Right hindlimb (tissue), 1 donor: Measurements from ENCODE around the gene SLC4A8.

Experiments
- DNase-seq: peaks from one replicate; pipeline ENCODE4 v3.0.0-alpha.2; 2018

SLC4A8 gene

DNA sequence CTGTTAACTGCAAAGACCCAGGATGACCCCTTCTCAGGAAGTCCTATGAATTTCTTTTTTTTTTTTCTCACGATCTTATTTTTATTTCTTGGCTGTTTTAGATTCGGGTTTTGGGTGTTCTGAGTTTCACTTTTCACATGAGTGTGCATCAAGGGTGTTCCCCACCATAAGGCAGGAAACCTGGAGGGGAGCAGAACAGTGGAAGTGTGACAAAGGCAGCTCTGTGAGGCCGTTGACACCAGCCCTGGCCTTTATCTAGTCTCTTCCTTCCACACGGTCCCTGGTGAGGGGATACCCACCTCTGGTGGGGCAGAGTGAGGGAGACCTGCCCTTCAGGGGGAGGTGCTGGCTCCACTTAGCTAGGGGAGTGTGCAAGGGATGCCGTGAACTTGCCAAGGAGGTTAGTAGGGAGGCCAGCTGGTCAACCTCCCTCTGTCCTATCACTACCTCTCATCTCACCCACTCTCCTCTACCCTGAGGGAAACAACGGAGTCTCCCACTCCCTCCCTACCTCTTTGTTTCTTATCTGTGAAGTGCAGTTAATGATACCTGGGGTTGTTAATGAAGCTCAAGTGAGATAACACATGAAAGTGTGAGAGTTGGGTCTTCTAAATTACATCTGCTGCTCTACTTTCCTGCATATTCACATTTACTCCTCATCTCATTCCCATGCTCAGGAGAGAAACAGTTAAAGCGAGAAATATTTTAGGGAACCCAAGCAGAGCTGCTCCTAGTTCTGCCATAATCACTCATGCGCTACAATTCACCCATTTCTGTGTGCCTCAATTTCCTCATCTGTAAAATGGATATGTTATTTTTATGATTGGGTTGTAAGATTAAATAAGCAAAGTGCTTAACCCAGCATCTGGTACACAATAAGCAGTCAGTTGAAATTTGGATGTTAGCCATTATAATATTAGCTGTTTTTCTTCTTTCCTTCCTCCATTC is 29.1 kb upstream of the SLC4A8 start:
- no peak for DNase-seq

DNA sequence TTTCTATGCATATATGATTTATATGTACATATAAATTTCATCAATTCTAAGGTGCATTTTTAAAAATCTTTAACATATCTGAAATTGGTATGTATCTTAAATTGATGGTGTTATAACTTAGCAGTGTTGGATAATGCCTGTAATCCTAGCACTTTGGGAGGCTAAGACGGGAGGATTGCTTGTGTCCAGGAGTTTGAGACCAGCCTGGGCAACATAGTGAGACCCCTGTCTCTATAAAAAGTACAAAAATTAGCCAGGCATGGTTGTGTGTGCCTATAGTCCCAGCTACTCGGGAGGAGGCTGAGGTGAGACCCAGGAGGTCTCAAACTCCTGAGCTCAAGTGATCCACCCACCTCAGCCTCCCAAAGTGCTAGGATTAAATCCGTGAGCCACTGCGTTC is 27.0 kb upstream of the SLC4A8 start:
- no peak for DNase-seq

DNA sequence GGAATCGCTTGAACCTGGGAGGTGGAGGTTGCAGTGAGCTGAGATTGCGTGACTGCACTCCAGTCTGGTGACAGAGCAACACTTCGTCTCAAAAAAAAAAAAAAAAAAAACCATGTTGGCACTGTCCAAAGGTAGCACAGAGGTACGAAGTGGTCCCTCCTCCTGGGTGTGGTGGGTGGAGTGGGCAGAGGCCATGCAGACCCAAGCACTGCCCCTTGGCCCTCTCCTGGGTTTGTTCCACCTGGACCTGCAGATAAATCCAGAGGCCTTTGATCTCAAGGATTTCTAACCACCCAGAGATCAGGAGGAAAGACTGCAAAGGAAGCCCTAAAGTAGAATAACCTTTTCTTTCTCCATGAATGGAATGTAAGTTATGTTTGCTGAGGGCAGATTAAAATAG is 24.7 kb upstream of the SLC4A8 start:
- DNase-seq = no peak

DNA sequence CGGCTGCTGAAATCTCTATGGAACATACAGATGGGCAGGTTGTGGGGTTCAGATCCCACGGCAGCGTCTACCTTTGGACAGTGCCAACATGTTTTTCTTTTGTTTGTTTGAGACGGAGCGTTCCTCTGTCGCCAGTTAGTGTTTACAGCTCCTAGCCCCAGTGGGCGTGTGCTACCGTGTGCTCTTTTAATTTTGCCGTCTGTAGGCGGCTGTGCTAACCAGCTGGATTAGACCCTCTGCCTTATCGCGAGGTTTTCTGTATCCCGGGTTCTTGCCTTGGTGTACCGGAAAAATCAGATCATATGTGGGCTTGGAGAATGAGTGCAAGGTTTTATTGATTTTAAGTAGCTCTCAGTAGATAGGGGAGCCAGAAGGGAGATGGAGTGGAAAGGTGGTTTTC is 23.6 kb upstream of the SLC4A8 start:
- no peak for DNase-seq

- DNase-seq = no peak
Observed at GRCh38 chr12:51401486-51401885, 23.1 kb upstream of the SLC4A8 start.

DNA sequence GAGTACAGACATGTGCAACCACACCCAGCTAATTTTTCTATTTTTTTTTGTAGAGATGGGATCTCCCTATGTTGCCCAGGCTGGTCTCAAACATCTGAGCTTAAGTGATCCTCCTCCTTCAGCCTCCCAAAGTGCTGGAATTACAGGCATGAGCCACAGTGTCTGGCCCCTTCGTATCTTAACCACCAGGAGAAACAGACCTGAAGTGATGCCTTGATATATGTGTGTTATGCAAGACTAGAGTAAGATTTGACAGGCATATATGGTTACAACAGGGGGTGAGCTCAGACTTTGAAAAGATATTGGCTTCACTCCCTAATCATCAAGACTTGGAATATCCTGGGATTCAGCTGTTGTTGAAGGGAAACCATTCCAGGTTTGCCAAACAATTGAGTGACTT is 22.7 kb upstream of the SLC4A8 start:
- DNase-seq = no peak

DNA sequence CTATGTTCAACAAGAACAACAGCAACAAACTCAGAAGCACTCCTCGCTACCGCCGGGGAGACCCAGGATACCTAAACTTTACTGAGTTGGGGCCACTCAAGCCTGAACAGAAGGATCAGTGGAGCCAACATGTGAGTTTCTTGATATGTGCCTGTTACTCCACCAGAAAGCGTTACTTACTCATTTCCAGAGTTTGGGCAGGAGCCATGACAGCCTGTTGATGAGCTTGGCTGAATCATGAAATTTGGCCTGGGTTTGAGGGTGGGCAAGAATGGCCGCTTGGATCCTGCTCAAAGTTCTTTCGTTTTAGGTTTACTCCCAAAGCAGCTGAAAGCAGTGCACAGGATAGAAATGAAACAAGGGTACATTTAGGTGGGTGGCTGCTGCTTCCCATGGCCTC is 21.5 kb upstream of the SLC4A8 start:
- DNase-seq = no peak

DNA sequence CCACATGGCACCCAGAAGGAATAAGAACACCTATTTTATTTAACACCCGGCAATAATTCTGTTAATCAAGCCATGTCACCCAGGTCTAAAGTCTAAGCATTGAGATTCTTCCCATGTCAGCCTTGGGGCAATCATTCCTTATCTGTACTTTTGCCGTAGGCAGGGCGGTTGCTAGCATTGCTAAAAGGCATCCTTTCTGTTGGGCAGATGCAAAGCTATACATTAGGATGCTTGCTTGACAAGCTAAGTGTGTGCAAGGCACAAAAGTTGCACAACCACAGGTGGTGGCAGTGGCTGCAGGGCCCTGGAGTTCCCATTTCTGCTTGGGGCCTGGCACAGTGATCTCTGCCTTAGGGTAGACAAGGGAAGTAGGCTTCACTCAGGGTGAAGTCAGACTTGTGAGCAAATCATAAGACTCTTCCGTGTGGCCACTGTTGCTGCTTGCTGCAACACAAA is 20.9 kb upstream of the SLC4A8 start:
- DNase-seq = no peak

DNA sequence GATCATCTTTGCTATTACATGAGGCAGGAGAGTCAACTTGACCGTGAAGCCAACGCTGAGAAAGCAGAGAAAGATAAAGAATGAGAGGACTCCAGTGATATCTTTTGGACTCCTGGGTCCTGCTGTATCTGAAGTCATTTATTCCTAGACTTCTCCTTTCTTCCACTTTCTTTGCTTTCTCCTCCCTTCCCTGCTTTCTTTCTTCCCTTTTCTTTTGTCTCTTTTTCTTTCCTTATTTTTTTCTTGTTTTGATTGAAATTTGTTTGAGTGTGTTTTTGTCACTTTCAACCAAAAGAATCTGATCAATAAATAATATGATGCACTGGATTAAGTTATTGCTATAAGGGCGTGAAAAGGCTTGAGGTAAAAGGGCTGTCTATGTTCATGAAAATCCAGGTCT is 20.0 kb upstream of the SLC4A8 start:
- no peak for DNase-seq

- no peak for DNase-seq
Observed at GRCh38 chr12:51405801-51406207, 18.8 kb upstream of the SLC4A8 start.

DNA sequence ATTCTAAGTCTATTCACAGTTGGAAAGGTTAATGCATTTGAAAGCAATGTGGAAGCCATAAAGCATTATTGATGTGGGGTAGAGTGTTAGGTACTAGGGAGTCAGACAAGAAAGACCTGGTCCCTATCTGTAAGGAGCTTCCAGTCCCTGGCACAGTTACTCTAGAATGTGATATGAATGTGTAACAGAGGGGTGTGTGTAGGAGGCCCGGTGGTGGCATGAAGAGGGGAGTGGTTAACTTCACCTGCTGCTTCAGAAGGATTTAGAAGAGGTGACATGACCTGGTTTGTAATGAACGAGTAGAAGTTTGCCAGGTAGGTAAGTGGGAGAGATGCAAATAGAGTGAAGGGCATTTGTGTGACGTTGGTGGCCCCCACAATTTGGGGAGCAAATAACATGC is 18.3 kb upstream of the SLC4A8 start:
- DNase-seq = no peak

- no peak for DNase-seq
Observed at GRCh38 chr12:51406859-51407258, 17.8 kb upstream of the SLC4A8 start.

- no peak for DNase-seq
Observed at GRCh38 chr12:51407604-51408003, 17.0 kb upstream of the SLC4A8 start.

DNA sequence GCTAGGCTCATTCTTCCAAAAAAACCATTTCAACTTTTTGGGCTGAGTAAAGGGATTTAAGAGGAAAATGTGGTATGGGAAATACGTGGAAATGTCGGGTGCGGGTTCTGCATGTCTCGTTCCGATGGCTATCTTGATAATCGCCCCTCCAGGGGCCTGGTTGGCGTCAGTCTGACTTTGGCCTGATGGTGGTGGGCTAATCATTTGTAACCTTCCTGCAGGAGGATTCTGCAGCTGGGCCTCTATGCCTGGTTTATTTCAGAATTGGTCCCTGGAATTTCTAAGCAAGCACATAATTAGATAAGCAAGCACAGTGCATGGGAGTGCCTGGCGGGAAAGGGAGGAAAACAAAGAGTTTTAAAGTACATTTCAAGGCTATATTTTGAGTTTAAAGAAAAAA is 14.8 kb upstream of the SLC4A8 start:
- DNase-seq = no peak

DNA sequence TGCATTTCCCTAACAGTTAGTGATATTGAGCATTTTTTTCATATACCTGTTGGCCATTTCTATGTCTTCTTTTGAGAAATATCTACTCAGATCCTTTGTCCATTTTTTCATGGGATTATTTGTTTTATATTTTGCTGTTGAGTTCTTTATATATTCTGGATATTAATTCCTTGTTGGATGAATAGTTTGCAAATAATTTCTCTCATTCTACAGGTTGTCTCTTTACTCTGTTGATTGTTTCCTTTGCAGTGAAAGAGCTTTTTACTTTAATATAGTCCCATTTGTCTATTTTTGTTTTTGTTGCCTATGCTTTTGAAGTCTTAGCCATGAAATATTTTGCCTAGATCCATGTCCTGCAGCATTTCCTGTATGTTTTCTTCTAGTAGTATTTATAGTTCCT is 11.5 kb upstream of the SLC4A8 start:
- no peak for DNase-seq

DNA sequence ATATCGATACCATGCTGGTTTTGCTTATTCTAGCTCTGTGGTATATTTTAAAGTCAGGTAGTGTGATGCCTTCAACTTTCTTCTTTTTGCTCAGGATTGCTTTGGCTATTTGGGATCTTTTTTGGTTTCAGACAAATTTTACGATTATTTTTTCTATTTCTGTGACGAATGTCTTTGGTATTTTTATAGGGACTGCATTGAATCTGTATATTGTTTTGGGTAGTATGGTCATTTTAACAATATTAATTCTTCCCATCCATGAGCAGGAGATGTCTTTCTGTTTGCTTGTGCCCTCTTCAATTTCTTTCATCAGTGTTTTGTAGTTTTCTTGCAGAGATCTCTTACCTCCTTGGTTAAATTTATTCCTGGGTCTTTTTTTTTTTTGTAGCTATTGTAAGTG is 10.8 kb upstream of the SLC4A8 start:
- DNase-seq = no peak

DNA sequence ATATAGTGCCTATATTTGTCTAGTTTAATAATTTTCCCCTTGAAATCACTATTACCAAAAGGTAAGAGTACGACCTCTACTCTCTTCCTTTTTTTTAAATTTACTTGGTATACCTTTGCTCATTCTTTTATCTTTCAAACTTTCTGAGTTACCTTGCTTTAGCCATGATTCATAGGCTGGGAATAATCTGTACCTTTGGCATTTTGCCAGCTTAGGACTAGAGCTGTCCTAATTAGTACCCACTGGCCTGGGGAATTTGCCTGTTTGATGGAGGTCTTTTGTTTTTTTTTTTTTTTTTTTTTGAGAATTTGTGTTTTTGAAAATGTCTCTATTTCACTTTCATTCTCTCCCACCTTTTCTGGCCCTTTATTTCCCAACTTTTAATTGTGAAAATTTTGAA is 8.7 kb upstream of the SLC4A8 start:
- DNase-seq = no peak

DNA sequence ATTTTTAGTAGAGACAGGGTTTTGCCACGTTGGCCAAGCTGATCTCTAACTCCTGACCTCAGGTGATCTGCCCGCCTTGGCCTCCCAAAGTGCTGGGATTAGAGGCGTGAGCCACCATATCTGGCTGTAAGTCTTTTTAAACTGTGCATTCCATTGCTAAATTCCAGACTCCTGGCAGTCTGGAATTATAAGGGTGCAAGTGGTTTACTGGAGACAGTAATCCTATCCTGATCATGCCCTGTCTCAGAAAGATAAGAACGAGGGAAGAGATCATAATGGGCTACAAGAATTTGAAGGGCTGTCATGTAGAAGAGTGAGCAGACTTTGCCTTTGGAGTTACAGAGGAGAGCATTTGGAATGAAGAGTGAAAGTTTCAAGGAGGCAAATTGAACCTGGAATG is 6.8 kb upstream of the SLC4A8 start:
- no peak for DNase-seq

DNA sequence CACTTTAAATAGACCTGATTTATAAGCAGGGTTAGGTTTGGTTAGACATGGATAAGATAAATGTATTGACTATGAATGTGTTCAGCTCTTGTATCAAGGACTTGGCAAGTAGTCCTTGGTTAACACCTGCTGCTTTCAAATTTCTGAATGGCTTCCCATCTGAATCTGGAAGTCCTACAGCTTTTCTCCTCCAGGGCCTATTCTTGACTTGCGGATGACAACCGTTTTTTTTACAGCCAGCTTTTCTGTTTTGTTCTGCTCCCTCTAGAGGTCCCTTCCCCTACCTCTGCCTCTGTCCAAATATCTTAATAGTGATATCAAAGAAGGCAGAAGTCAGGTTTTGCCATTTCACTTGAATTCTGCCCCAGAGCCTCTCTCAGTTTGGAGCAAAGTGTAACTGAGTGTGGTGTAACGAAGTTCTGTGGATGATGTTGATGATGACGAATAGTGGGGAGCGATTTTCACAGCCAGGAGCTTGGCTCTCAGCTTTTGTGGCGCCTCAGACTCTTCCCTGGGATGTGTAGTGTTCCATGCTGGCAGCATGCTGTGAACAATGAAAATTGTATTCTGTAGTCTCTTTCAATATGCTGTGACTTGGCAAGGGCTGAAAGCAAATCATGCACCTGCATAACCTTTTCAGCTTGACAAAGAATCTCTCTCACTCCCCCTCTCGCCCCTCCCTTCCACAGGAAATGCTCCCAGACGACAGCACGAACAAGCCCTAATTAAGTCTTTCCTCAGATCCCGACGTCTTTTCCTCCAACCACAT is 5.0 kb upstream of the SLC4A8 start:
- no peak for DNase-seq

GRCh38 chr12:51421266-51421884 is 3.3 kb upstream of the SLC4A8 start:
- peak; percentile 74 for DNase-seq

DNA sequence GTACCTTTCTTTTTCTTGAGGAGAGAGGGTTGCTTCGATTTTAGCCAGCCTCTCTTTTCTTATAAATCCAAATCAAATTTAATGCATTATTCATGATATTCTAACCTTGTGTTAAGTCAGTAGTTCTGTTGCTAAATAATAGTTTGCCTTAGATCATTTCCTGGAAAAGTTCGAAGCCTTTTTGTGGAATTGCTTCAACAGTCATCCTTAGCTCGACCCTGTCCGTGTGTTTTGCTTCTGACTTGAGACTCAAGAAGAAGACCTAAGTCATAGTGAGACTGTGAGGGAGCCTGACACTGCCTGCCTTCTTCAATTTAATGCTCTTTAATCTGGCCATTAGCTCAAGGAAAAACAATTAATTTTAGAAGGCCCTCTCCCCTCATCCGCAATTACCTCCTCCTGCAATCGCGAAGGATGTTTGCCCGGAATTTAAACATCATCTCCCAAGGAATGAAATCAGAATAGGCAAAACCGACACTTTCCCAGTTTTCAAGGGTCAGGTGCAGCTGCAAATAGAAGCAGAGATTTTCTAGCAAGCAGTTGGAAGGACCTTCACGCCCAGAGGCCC is 453 bp upstream of the SLC4A8 start:
- no peak for DNase-seq

- DNase-seq = no peak
Observed at GRCh38 chr12:51428256-51428655, 3.6 kb downstream of the SLC4A8 start.

DNA sequence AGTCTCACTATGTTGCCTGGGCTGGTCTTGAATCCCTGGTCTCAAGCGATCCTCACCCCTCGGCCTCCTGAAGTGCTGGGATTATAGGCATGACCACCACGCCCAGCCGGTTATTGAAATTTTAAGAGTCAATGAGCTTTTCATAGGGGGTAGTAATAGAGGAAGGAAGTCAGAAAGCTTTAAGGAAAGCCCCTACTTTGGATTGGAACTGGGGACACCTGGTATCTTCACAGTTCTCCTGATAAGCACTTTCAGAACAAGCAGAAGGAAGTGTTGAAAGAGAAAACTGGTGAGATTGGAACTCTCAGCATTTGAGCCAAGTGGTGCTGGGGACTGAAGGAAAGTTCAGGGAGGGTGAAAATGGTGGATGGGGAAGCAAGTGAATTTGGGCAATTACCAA is 5.1 kb downstream of the SLC4A8 start:
- DNase-seq = no peak
